AG10803 (cell line): ENCODE measurements around the gene CASZ1.

Experiments
- DNase-seq: peaks from one replicate; pipeline ENCODE4 v3.0.0; 2010; ENCODE audit warnings: low read depth
- H3K4me3 ChIP-seq: 2 replicates; pipeline ENCODE4 v1.5.1; 2011; ENCODE audit warnings: mild to moderate bottlenecking, low read length, control low read depth
- CTCF ChIP-seq: conservative IDR thresholded peaks from 2 replicates; pipeline ENCODE4 v1.5.1; 2011; ENCODE audit warnings: mild to moderate bottlenecking, low read length, control low read depth, inconsistent platforms

CASZ1 gene

GRCh38 chr1:10806966-10807365, 10.5 kb upstream of the CASZ1 start:
- no peak for TF ChIP-seq CTCF
- no peak for DNase-seq
- no peak overlapping the region for H3K4me3 ChIP-seq

- no peak for DNase-seq
- TF ChIP-seq CTCF = no peak
- H3K4me3 ChIP-seq = no peak overlapping the region
Measured at GRCh38 chr1:10803971-10804820, 7.8 kb upstream of the CASZ1 start.

- no peak overlapping the region for H3K4me3 ChIP-seq
- no peak for DNase-seq
- no peak for TF ChIP-seq CTCF
Measured at GRCh38 chr1:10802944-10803715, 6.7 kb upstream of the CASZ1 start.

- no peak overlapping the region for H3K4me3 ChIP-seq
- no peak for DNase-seq
- TF ChIP-seq CTCF = no peak
Measured at GRCh38 chr1:10800778-10801177, 4.3 kb upstream of the CASZ1 start.

- no peak overlapping the region for H3K4me3 ChIP-seq
- no peak for TF ChIP-seq CTCF
Measured at GRCh38 chr1:10799726-10800125, 3.3 kb upstream of the CASZ1 start.

GRCh38 chr1:10795276-10796021, 997 bp downstream of the CASZ1 start:
- no peak for TF ChIP-seq CTCF
- no peak for DNase-seq
- peak overlapping the region; percentile 49 for H3K4me3 ChIP-seq

More at GRCh38 chr1:10799726-10800125, 3.3 kb upstream of the CASZ1 start:
- no peak for DNase-seq
